ACC112 (cell line): Measurements from ENCODE around the gene CLINT1.
A peak's percentile ranks its signal among the peaks of the same experiment; 100 is the strongest.

Experiments
- H2AFZ ChIP-seq: fragments of 200-600 bp; sonication (generic); one replicate; pipeline ENCODE4 v1.6.0; 2017; ENCODE audit warnings: antibody characterized with exemption, low read length; ENCODE audit not compliant: unreplicated experiment
- H3K27ac ChIP-seq: fragments of 200-600 bp; sonication (generic); 2 replicates; pipeline ENCODE4 v1.5.1; 2014; ENCODE audit warnings: low read depth, mild to moderate bottlenecking, antibody characterized with exemption, low read length, moderate library complexity
- H3K27me3 ChIP-seq: fragments of 200-600 bp; sonication (generic); 2 replicates; pipeline ENCODE4 v1.6.1; 2014; ENCODE audit warnings: mild to moderate bottlenecking, antibody characterized with exemption, low read length, moderate library complexity, mixed read lengths; ENCODE audit not compliant: insufficient read depth
- H3K36me3 ChIP-seq: fragments of 200-600 bp; sonication (generic); 2 replicates; pipeline ENCODE4 v1.6.1; 2016; ENCODE audit warnings: mild to moderate bottlenecking, antibody characterized with exemption, low read length, moderate library complexity, mixed read lengths; ENCODE audit not compliant: insufficient read depth
- H3K4me1 ChIP-seq: fragments of 200-600 bp; sonication (generic); one replicate; pipeline ENCODE4 v1.6.1; 2016; ENCODE audit warnings: low read length, mixed read lengths; ENCODE audit not compliant: insufficient read depth, unreplicated experiment, control insufficient read depth
- H3K4me3 ChIP-seq: fragments of 200-600 bp; sonication (generic); 2 replicates; pipeline ENCODE4 v1.5.1; 2014; ENCODE audit warnings: mild to moderate bottlenecking, low read depth, low read length
- H3K79me2 ChIP-seq: fragments of 200-600 bp; sonication (generic); one replicate; pipeline ENCODE4 v1.6.0; 2016; ENCODE audit warnings: low read length; ENCODE audit not compliant: control insufficient read depth, unreplicated experiment, insufficient read depth

CLINT1 gene

DNA sequence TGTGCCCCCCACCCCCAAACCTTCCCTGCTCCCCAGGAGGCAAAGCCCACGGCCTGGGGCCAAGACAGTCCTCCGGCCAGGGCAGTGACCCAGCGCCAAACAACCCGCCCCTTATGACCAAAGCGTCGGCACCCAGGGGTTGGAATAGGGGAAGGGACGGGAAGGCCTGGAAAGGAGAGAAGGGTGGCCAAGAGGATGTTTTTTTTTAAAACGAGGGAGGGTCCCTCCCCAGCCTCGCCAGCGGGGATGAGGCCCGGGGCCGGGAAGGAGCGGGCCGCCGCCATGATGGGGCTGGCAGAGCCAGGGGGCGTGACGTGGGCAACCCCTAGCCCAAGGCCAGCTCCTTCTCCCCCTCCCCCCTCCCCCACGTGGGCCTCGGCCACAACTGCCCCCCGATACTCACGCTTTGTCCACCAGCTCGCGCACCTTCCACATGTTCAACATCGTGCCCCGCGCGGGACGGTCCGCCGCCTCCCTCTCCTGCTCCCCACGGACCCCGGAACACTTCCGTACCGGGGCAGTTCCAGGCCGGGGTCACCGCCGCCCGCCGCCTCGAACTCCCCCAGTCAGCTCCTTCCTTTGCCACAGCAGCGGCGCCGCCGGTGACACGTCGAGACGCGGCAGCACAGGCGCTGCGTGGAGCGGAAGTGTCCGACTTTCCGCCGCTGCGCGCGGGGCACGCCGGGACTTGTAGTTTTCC, at the start of gene CLINT1:
Gene CLINT1 (minus strand): TSS at position 619 of the 700 bp plus-strand sequence. CDS start 175 bp downstream, at position 444.
- peak within 1 kb of the TSS; percentile 50 for H3K27ac ChIP-seq
- no peaks in the 10 kb centered on the region for H3K36me3 ChIP-seq
- H3K4me3 ChIP-seq: peak within 1 kb of the TSS; percentile 88
- no peaks in the 10 kb centered on the region for H3K27me3 ChIP-seq
- H2AFZ ChIP-seq: peak within 1 kb of the TSS; percentile 91
- peaks cover 53% of the 10 kb centered on the region for H3K79me2 ChIP-seq
- peaks cover 24% of the 10 kb centered on the region for H3K4me1 ChIP-seq

DNA sequence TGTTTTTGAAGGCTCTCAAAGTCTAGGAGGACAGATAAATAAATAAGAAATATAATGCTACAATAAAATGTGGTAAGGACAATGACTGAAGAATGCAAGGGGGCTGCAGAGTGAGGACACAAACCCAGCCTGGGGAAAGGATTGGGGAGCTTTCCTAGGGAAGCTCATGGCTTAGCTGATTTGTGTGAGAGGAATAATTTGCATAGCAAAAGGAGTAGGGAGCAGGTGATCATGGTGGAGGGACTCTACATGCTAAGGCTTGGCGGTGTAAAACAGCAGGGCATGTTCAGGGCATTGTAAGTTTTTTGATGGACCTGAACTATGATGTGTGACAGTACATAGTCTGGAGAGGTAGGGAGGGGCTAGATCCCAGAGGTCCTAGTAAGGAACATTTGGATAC, 49.5 kb upstream of the CLINT1 start:
- Histone ChIP-seq H3K4me1 (no peaks in the 10 kb centered on the region), H3K27me3 (no peaks in the 10 kb centered on the region), H3K36me3 (no peaks in the 10 kb centered on the region), H2AFZ (no peak overlapping the region), H3K4me3 (no peak overlapping the region), H3K79me2 (no peaks in the 10 kb centered on the region), H3K27ac (no peak overlapping the region)

- no peak overlapping the region for H3K27ac ChIP-seq
- H3K36me3 ChIP-seq: no peaks in the 10 kb centered on the region
- H2AFZ ChIP-seq: no peak overlapping the region
- peaks cover 4% of the 10 kb centered on the region; the same call in 1 of the 2 replicates for H3K27me3 ChIP-seq
- no peaks in the 10 kb centered on the region for H3K79me2 ChIP-seq
- no peak overlapping the region for H3K4me3 ChIP-seq
- no peaks in the 10 kb centered on the region for H3K4me1 ChIP-seq
Measured at GRCh38 chr5:157907479-157907878, 48.5 kb upstream of the CLINT1 start.

DNA sequence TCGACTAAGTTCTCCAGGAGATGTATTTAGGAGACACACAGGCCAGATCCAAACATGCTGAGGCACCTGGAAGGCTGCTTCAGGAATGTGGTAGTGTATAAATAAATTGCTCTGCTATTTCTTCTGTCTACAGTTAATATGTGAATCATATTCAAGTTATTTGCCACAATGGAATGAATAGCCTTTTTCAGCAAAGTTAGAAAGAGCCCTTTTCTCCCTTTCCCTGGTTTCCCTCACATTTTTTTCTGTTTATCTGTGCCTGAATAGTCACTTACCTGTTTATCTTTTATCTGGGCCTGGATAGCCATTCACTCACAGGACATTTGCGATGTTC, 44.1 kb upstream of the CLINT1 start:
- no peak overlapping the region for H3K4me3 ChIP-seq
- H2AFZ ChIP-seq: no peak overlapping the region
- H3K79me2 ChIP-seq: no peaks in the 10 kb centered on the region
- H3K4me1 ChIP-seq: no peaks in the 10 kb centered on the region
- no peak overlapping the region for H3K27ac ChIP-seq
- H3K36me3 ChIP-seq: no peaks in the 10 kb centered on the region
- peaks cover 4% of the 10 kb centered on the region; the same call in 1 of the 2 replicates for H3K27me3 ChIP-seq

GRCh38 chr5:157902449-157903116, 43.6 kb upstream of the CLINT1 start:
- Histone ChIP-seq H3K4me1 (no peaks in the 10 kb centered on the region), H3K27me3 (peaks cover 4% of the 10 kb centered on the region; the same call in 1 of the 2 replicates), H3K36me3 (no peaks in the 10 kb centered on the region), H2AFZ (no peak overlapping the region), H3K4me3 (no peak overlapping the region), H3K79me2 (no peaks in the 10 kb centered on the region), H3K27ac (no peak overlapping the region)

GRCh38 chr5:157900644-157901043, 41.7 kb upstream of the CLINT1 start:
- no peak overlapping the region for H3K4me3 ChIP-seq
- H3K4me1 ChIP-seq: no peaks in the 10 kb centered on the region
- no peak overlapping the region for H2AFZ ChIP-seq
- no peaks in the 10 kb centered on the region for H3K79me2 ChIP-seq
- no peaks in the 10 kb centered on the region for H3K36me3 ChIP-seq
- no peak overlapping the region for H3K27ac ChIP-seq
- H3K27me3 ChIP-seq: peaks cover 4% of the 10 kb centered on the region; the same call in 1 of the 2 replicates

DNA sequence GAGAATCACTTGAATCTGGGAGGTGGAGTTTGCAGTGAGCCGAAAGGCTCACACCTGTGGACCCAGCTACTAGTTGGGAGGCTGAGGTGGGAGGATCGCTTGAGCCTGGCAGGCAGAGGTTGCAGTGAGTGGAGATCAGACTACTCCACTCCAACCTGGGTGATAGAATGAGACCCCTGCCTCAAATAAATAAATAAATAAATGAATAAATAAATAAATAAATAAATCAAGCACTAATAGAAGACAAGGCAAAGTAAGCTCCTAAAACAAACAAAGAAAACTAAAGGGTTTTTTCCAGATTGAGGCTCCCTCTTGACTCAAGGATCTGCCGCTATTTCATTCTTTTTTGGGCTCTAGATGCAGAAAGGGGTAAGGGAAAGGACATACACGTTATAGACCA, 34.7 kb upstream of the CLINT1 start:
- Histone ChIP-seq H3K27me3 (no peaks in the 10 kb centered on the region), H3K79me2 (no peaks in the 10 kb centered on the region), H3K36me3 (no peaks in the 10 kb centered on the region), H3K27ac (no peak overlapping the region), H3K4me3 (no peak overlapping the region), H3K4me1 (no peaks in the 10 kb centered on the region), H2AFZ (no peak overlapping the region)

GRCh38 chr5:157892974-157893373, 34.0 kb upstream of the CLINT1 start:
- Histone ChIP-seq H3K4me1 (no peaks in the 10 kb centered on the region), H3K4me3 (no peak overlapping the region), H3K36me3 (no peaks in the 10 kb centered on the region)

GRCh38 chr5:157890836-157891597, 32.1 kb upstream of the CLINT1 start:
- Histone ChIP-seq H3K27me3 (no peaks in the 10 kb centered on the region), H2AFZ (no peak overlapping the region), H3K79me2 (no peaks in the 10 kb centered on the region), H3K4me1 (no peaks in the 10 kb centered on the region), H3K4me3 (no peak overlapping the region), H3K27ac (no peak overlapping the region), H3K36me3 (no peaks in the 10 kb centered on the region)

More at GRCh38 chr5:157892974-157893373, 34.0 kb upstream of the CLINT1 start:
- Histone ChIP-seq H3K79me2 (no peaks in the 10 kb centered on the region), H3K27ac (no peak overlapping the region), H2AFZ (no peak overlapping the region), H3K27me3 (no peaks in the 10 kb centered on the region)

DNA sequence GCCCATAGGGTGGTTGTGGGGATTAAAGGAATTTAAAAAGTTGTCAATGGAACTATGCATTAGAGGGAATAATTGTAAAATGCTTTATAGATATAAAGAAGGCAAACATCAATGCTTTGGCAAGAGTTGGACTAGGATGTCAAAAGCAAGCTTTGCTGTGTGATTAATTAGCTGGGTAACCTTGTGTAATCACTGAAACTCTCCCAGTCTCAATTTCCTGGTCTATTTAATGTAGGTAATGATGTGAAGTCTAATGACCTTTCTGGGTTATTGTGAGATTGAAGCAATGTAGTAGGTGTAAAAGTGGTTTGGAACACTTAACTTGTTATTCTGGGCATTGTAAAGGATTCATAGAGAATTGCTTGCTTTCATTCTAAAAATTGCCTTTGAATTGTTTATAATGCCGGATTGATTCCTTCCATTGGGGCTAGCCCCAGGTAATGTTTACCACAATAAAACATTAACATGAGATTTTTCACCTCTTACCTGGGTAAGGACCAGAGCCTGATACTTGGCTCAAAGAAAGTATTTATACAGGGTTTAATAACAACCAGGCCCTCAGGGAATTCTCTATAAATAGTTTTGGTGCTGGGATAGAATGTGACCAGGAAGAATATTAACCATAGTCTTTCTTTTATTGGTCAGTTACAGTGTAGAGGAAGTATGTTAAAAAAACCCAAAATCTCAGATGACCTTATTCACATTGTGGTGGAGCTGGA, 30.0 kb upstream of the CLINT1 start:
- Histone ChIP-seq H3K27me3 (no peaks in the 10 kb centered on the region), H3K27ac (no peak overlapping the region), H3K4me3 (no peak overlapping the region), H3K36me3 (no peaks in the 10 kb centered on the region), H3K4me1 (no peaks in the 10 kb centered on the region), H2AFZ (no peak overlapping the region), H3K79me2 (no peaks in the 10 kb centered on the region)
